Prostate gland (tissue), 2 donors: ENCODE measurements around the gene RNF17.

Experiments
- CTCF ChIP-seq, 4 experiments: fragments of 200-600 bp in 2 of 4; fragments of 450-650 bp in 2 of 4; sonication (generic) in 2 of 4; IDR thresholded peaks; 1 replicate in 3 of 4; 2 replicates in 1 of 4; pipeline ENCODE4 v1.5.1; 2016 to 2019; ENCODE audit warnings: antibody characterized with exemption in 4 of 4, mild to moderate bottlenecking in 2 of 4, moderate library complexity in 2 of 4
- POLR2AphosphoS5 ChIP-seq: sonication (generic); formaldehyde crosslinking; IDR thresholded peaks from one replicate; pipeline ENCODE4 v1.6.1; 2017; ENCODE audit warnings: antibody characterized with exemption

- no peak for TF ChIP-seq POLR2AphosphoS5
- TF ChIP-seq CTCF (IDR thresholded peaks at IDR 0.05) = no peak
Observed at GRCh38 chr13:24748061-24748400, 15.9 kb upstream of the RNF17 start.
